Measurements from ENCODE around the gene TMEM95.

TMEM95 gene

DNA sequence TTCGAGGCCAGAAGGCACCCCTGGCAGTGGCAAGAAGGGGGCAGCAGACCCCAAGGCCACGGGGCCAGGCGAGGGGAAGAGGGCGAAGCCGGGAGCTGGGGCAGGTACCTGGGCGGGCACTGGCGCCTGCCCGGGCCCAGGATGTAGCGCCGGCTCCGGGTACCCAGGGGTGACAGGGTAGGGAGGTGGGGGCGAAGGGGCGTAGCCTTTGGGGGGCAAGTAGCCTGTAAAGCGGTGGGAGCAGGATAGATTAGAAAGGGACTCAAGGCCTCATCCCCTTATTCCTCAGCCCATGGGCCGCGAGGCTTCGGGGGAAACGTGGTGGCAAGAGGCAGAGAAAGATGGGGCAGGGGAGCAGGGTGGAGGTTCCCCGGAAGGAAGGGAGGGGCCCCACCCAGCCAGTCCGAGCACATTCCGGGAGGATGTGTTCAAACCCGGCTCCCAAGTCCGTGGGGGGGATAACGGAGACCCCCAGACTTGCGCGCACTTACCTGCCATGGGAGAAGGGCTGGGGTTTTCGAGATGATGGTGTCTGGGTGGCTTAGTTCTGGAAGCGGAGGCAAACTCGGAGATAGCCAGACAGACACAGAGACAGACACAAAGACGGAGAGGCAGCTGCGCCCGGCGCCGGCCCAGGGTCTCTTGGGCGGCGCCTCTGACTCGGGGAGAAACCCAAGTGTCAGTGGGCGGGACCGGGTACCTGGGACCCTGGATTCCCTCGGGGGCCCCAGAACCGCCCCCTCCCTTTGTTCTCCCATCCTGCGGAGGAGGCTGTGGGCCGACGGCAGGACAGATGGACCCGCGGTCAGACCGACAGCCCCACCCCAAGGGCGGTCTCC, 38.9 kb downstream of the TMEM95 start:
- Mint-ChIP-seq H3K27ac (peak overlapping the region; percentile 80 to 96), H3K9me3 (no peaks in the 10 kb centered on the region), H3K4me3 (peak overlapping the region; percentile 89 to 92), H3K4me1 (peaks cover 49% of the 10 kb centered on the region), H3K27me3 (no peaks in the 10 kb centered on the region)
- DNase-seq: peak; percentile 35 to 69
- ATAC-seq: peak; percentile 72

DNA sequence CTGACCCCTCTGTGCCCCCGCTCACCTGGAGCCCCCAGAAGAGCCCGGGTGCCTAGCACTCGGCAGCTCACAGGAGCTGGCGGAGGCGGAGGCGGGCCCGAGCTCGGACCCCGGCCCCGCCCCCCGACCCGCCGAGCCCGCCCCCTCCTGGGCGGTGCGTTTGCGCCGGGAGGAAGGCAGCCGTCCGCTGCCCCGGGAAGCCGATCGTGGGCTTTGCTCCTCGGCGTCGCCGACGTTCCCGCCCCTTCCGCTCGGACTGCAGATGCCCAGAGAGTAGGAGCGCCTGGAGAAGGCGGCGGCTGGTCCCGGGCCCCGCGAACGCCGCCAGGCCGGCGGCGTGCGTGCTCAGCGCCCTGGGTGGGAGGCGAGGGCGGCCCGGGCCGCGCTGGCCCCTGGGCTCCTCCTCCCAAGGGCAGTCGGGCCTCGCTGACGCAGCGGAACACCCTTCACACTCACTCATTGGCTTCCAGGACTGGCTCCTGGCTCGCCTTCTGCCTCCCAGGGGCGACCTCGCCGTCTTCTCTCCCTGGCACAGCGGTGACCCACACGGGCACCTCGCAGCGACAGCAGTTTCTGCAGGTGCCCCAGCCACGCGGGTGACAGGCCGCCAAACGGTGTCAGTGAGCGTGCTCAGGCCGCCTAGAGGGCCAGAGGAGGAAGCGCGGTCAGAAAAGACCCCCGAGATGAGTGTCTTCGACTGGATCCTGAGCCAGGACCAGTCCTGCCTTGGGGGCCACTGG, 39.7 kb downstream of the TMEM95 start, which contains the start of gene PLSCR3:
Gene PLSCR3, minus strand, starts transcription at position 74 of the 740 bp plus-strand sequence. CDS start 415 bp downstream, outside the sequence.
- peak within 1 kb of the TSS; percentile 96 to 99 for H3K27ac Mint-ChIP-seq
- DNase-seq (peak; percentile 81 to 87), ATAC-seq (peak; percentile 91)
- no peaks in the 10 kb centered on the region for H3K27me3 Mint-ChIP-seq
- H3K9me3 Mint-ChIP-seq: no peaks in the 10 kb centered on the region
- H3K4me3 Mint-ChIP-seq: peak within 1 kb of the TSS; percentile 89 to 92
- peaks cover 49% of the 10 kb centered on the region for H3K4me1 Mint-ChIP-seq

DNA sequence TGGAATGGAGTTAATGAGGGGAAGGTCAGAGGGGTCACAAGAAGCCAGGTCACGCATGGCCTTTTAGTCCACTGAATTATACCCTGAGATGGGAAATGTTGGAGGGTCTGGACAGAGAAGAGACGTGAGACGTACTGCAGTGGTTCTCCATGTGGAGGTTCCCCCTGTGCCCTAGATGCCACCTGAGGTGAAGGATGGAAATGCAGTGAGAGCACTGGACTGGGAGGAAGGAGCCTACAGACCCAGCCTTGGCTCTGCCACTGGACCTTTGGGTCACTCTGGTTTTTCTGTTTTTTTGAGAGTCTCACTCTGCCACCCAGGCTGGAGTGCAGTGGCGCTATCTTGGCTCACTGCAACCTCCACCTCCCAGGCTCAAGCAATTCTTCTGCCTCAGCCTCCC, 41.2 kb downstream of the TMEM95 start:
- Mint-ChIP-seq H3K9me3 (no peaks in the 10 kb centered on the region), H3K27me3 (no peaks in the 10 kb centered on the region), H3K4me1 (peaks cover 36% of the 10 kb centered on the region), H3K27ac (no peak overlapping the region), H3K4me3 (no peak overlapping the region)
- DNase-seq: no peak
- no peak for ATAC-seq

DNA sequence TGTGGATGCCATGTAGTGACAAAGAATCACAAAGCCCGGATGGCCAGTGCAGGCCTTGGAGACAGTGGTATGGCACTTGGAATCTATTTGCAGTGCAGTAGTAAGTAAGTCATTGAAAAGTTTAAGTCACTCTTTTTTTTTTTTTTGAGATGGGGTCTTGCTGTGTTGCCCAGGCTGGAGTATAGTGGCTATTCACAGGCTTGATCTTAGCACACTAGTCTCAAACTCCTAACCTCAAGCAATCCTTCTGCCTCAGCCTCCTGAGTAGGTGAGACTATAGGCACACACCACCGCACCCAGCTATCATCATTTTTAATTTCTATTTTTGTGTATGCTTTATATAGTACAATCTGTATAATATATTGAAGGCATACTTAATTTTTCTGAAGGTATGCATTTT, 43.7 kb downstream of the TMEM95 start:
- no peak for DNase-seq
- no peaks in the 10 kb centered on the region for H3K27me3 Mint-ChIP-seq
- H3K9me3 Mint-ChIP-seq: no peaks in the 10 kb centered on the region
- no peak overlapping the region for H3K4me3 Mint-ChIP-seq
- H3K4me1 Mint-ChIP-seq: peaks cover 21% of the 10 kb centered on the region
- no peak for ATAC-seq
- no peak overlapping the region for H3K27ac Mint-ChIP-seq

DNA sequence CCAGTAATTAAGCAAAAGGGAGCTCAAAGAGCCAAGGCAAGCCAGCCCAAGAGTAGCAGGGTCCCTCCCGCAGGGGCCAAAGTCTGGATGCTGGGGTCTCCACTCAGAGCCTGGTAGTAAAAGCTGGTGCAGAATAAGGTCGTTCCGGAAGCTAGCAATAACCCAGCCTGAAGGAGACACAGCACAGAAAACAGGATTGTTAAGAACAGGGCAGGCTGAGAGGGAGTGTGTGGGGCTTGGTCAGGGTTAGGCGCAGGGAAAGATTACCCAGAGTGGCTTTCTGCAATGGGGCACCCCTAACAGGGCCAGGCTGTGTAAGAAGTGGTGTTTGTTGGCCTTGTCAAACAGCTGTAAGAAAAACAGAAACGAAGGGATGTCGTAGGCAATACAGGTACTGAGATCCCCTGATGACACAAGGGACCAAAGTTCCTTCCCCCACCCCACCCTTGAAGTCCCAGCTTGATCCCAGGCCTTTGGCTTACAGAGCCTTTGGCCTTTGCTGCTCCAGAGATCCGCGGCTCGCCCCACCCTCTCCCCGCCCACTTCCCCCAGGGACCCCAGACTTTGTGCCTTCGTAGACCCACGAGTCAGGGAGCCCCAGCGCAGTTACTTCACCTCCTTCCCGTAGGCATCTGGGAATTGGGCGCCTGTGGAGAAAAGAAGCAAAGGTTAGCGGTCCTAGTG, 48.2 kb downstream of the TMEM95 start:
- peaks cover 10% of the 10 kb centered on the region for H3K27me3 Mint-ChIP-seq
- peak overlapping the region; percentile 23 to 97 for H3K27ac Mint-ChIP-seq
- no peaks in the 10 kb centered on the region for H3K9me3 Mint-ChIP-seq
- ATAC-seq: no peak
- no peak for DNase-seq
- peak overlapping the region; percentile 89 to 99 for H3K4me3 Mint-ChIP-seq
- H3K4me1 Mint-ChIP-seq: peaks cover 28% of the 10 kb centered on the region

GRCh38 chr17:7403727-7403976, 48.7 kb downstream of the TMEM95 start:
- peaks cover 28% of the 10 kb centered on the region for H3K4me1 Mint-ChIP-seq
- ATAC-seq (peak; percentile 61), DNase-seq (no peak)
- peak overlapping the region; percentile 94 to 97 for H3K27ac Mint-ChIP-seq
- peak overlapping the region; percentile 89 to 99 for H3K4me3 Mint-ChIP-seq
- no peaks in the 10 kb centered on the region for H3K9me3 Mint-ChIP-seq
- peaks cover 10% of the 10 kb centered on the region for H3K27me3 Mint-ChIP-seq

- Mint-ChIP-seq H3K9me3 (no peaks in the 10 kb centered on the region), H3K27me3 (peaks cover 10% of the 10 kb centered on the region), H3K4me3 (peak within 1 kb of the TSS; percentile 89 to 99), H3K4me1 (peaks cover 31% of the 10 kb centered on the region), H3K27ac (peak within 1 kb of the TSS; percentile 94 to 97)
- DNase-seq: peak; percentile 91 to 96
- peak; percentile 94 for ATAC-seq
These were observed 49.2 kb downstream of the TMEM95 start, which contains the start of gene TMEM256 for GRCh38 chr17:7403977-7404736. TMEM256 (minus strand) TSS chr17:7404097; CDS start chr17:7404084, 13 bp downstream.

- peak overlapping the region; percentile 89 to 99 for H3K4me3 Mint-ChIP-seq
- H3K4me1 Mint-ChIP-seq: peaks cover 33% of the 10 kb centered on the region
- H3K9me3 Mint-ChIP-seq: no peaks in the 10 kb centered on the region
- ATAC-seq (peak; percentile 50), DNase-seq (no peak)
- H3K27me3 Mint-ChIP-seq: peaks cover 10% of the 10 kb centered on the region
- H3K27ac Mint-ChIP-seq: peak overlapping the region; percentile 94 to 97
These were observed 49.9 kb downstream of the TMEM95 start for GRCh38 chr17:7404737-7405349.

- Mint-ChIP-seq H3K4me3 (peak overlapping the region; percentile 89 to 99), H3K9me3 (no peaks in the 10 kb centered on the region), H3K27me3 (peaks cover 10% of the 10 kb centered on the region), H3K27ac (peak overlapping the region in 1 of 2 donors; percentile 80), H3K4me1 (peaks cover 33% of the 10 kb centered on the region)
- no peak for DNase-seq
- ATAC-seq: no peak
These were observed 50.6 kb downstream of the TMEM95 start for GRCh38 chr17:7405350-7406234.

- Mint-ChIP-seq H3K4me1 (peaks cover 33% of the 10 kb centered on the region), H3K27ac (peak overlapping the region in 1 of 2 donors; percentile 70), H3K9me3 (no peaks in the 10 kb centered on the region), H3K27me3 (peaks cover 10% of the 10 kb centered on the region), H3K4me3 (peak overlapping the region; percentile 68 to 78)
- ATAC-seq: no peak
- DNase-seq: no peak
These were observed 51.4 kb downstream of the TMEM95 start for GRCh38 chr17:7406235-7406825.

All from stimulated activated naive CD8-positive, alpha-beta T cell treated with anti-CD3 and anti-CD28 coated beads, Interleukin-15, amount 100 ng/mL, for 72 hours (primary cell).